GM19328 (cell line): Measurements from ENCODE around the gene NUBP1.
A peak's percentile ranks its signal among the peaks of the same experiment; 100 is the strongest.
"Not testable (repeated sequence)": the region's sequence is repeated elsewhere in the genome, so short reads cannot be mapped to it uniquely, and the experiment has no call there.

Experiments used
- ATAC-seq: cut with Tn5 transposase; IDR thresholded peaks from one replicate; pipeline ENCODE4 v1.9.1; 2021; ENCODE audit warnings: mild to moderate bottlenecking, moderate library complexity; ENCODE audit not compliant: unreplicated experiment

NUBP1 gene

GRCh38 chr16:10750793-10751192 is 7.2 kb downstream of the NUBP1 start:
- ATAC-seq: no peak

GRCh38 chr16:10751291-10751697 is 7.7 kb downstream of the NUBP1 start:
- ATAC-seq: no peak

DNA sequence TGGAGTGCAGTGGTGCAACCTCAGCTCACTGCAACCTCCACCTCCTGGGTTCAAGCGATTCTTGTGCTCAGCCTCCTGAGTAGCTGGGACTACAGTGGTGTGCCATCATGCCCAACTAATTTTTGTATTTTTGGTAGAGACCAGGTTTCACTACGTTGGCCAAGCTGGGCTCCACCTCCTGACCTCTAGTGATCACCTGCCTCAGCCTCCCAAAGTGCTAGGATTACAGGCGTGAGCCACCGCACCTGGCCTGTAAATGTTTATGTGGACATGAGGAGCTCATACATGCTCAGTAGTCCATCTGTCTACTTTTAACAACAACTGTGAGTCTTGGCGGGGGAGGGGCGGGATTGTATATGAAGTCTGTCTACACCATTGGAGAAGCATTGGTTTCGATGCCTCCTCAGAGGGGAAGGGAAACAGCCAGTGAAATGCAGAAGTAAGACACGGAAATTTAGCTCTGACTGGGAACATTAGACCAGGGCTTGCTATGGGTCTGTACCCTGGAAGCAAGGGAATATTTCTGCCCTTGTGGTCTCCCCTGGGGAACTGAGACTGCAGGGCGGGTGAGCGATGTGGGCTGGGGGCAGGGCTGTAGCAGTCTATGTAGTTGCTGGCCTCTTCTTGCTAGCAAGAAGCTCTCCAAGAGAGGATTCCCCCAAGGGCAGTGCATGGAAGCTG is 9.3 kb downstream of the NUBP1 start:
- ATAC-seq: peak; percentile 63

DNA sequence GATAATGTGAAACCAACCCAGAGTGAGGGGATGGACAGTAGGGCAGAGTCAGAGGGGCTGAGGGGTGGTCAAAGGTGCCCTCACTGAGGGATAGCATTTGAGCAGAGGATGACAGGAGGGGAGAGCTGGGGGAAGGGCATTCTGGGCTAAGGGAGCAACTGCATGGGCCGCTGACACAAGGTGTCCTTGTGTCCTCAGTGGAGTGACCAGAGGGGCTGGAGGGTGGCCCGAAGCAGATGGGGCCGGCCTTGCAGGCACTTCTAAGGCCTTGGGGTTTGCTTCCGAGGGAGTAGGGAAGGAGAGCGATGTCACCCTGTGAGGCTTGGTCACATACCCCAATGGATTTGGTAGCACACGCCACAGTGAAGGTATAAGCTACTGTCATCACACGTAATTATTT is 10.0 kb downstream of the NUBP1 start:
- no peak for ATAC-seq

DNA sequence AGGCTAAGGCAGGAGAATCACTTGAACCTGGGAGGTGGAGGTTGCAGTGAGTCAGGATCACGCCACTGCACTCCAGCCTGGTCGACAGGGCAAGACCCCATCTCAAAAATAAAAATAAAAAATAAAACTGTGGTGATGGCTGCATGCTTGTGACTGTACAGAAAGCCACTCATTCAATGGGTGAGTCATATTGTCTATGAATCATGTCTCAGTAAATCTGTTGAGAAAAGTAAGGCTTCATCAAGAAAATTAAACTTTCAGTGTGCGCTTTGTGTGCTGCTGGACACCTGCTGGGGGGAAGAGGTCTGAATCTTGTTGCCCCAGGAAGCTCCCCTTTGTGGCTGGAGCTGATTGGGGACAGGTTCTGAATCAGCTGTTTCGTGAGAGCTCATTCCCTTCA is 11.3 kb downstream of the NUBP1 start:
- no peak for ATAC-seq

GRCh38 chr16:10756574-10756973 is 12.9 kb downstream of the NUBP1 start:
- ATAC-seq: no peak

DNA sequence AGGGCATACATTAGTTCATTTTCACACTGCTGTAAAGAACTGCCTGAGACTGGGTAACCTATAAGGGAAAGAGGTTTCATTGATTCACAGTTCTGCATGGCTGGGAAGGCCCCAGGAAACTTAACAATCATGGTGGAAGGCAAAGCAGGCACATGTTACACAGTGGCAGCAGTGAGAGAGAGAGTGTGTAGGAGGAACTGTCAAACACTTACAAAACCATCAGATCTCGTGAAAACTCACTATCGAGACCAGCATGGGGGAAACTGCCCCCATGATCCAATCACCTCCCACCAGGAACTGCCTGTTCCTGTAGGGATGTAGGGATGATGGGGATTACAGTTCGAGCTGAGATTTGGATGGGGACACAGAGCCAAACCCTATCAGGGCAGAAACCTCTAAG is 17.2 kb downstream of the NUBP1 start:
- ATAC-seq: no peak

- no peak for ATAC-seq
These were observed 17.7 kb downstream of the NUBP1 start for GRCh38 chr16:10761373-10761772.

DNA sequence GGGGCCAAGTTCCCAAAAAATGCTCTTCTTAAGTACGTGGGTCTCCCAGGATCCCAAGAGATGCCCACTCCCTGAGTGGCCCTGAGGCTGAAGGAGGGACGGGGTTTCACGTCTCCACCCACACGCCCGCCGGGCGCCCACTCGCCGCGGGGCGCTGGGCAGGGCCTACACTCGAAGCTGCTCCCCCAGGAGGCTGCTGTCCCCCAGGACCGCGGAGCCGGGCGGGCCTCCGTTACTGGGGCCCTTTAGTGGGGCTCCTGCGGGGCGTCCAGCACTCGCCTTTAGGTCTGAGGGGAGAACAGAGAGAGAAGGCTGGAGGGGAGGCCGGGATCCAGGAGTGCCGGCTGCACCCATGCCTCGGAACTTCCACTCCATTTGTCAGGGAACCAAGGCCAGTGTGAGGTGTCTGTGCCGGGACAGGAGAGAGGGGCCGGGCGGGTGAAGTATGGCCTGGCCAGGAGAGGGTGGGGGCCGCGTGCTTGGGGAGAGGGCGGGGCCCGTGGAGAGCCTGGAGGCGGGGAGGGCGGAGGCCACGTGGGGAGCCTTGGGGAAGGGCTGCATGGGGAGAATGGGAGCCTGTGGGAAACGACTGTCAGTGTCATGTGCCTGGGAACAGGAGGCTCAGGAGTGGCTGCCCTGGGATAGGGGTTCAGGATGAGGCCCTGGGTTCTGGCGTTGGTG is 18.8 kb downstream of the NUBP1 start:
- ATAC-seq: no peak

DNA sequence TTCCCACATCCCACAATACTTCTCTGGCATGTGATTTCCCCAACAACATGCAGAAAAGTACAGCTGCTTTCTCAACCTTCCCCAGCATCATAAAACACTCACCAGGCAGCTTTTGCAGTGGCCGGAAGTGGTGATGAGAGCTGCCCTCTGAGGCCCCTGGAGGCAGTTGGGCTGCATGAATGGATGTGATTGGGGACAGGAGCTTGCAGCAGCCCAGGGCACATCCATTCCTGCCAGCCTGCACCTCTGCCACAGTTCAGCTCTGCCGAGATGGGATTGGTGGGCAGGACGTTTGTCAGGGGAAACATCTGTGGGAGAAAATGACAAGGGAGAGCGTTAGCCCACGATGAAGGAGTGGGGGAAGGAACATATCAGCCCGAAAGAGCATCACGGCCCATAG is 19.8 kb downstream of the NUBP1 start:
- no peak for ATAC-seq

GRCh38 chr16:10765772-10766171 is 22.1 kb downstream of the NUBP1 start:
- ATAC-seq: no peak

GRCh38 chr16:10767127-10767526 is 23.5 kb downstream of the NUBP1 start:
- no peak for ATAC-seq

- no peak for ATAC-seq
These were observed 25.7 kb downstream of the NUBP1 start for GRCh38 chr16:10769381-10769780.

DNA sequence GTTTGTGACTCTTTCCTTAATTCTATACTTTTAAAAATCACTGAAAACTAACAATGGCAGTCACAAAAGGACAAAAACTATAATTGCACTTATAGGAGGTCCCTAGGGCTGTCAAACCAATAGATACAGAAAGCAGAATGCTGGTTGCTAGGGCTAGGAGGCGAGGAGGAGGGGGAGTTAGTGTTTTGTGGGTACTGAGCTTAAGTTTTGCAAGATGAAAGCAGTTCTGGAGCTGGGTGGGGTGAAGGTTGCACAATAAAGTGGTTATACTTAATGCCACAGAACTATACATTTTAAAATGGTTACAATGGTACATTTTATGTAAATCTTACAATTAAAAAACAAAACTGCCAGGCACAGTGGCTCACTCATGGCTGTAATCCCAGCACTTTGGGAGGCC is 27.3 kb downstream of the NUBP1 start:
- no peak for ATAC-seq

DNA sequence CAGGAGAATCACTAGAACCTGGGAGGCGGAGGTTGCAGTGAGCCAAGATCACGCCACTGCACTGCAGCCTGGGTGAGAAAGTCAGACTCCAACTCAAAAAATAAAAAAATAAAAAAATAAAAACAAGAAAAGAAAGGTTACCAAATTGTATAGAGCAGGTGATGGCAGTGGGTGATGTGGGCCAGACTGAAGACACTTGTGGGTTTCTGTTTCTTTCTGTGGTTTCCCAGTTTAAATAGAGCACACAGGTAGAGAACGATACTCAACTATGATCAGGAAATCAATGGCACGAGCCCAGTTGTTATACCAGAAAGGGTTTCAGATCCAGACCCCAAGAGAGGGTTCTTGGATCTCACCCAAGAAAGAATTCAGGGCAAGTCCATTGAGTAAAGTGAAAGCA is 32.6 kb downstream of the NUBP1 start:
- ATAC-seq: peak; percentile 62

DNA sequence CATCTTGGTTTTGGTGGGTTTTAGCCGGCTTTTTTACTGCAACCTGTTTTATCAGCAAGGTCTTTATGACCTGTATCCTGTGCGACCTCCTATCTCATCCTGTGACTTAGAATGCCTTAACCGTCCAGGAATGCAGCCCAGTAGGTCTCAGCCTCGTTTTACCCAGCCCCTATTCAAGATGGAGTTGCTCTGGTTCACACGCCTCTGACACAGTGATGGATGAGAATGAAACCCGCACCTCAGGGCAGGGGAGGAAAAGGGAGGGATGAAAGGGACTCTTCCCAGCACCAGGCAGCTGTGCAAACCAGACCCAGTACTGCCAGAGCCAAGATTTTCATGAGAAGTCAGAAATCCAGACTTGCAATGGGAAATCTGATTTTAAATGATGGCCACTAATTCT is 33.3 kb downstream of the NUBP1 start:
- ATAC-seq: not testable (repeated sequence)

- no peak for ATAC-seq
These were observed 33.7 kb downstream of the NUBP1 start for GRCh38 chr16:10777356-10777755.

DNA sequence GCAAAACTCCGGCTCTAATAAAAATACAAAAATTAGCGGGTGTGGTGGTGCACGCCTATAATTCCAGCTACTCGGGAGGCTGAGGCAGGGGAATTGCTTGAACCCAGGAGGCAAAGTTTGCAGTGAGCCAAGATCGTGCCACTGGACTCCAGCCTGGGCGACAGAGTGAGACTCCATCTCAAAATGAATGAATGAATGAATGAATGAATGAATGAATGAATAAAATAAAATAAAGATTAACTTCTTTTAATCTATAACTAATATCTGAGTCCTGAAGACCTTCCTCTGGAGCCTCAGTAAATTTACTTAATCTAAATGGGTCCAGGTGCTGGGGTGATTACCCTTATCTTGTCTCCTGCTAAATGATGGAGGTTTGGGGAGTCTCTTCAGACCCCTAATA is 36.3 kb downstream of the NUBP1 start:
- not testable (repeated sequence) for ATAC-seq

- no peak for ATAC-seq
These were observed 37.0 kb downstream of the NUBP1 start for GRCh38 chr16:10780628-10781027.

GRCh38 chr16:10782628-10783027 is 39.0 kb downstream of the NUBP1 start:
- ATAC-seq: no peak

- ATAC-seq: no peak
These were observed 43.7 kb downstream of the NUBP1 start for GRCh38 chr16:10787304-10787703.

GRCh38 chr16:10788630-10789029 is 45.0 kb downstream of the NUBP1 start:
- ATAC-seq: not testable (repeated sequence)

DNA sequence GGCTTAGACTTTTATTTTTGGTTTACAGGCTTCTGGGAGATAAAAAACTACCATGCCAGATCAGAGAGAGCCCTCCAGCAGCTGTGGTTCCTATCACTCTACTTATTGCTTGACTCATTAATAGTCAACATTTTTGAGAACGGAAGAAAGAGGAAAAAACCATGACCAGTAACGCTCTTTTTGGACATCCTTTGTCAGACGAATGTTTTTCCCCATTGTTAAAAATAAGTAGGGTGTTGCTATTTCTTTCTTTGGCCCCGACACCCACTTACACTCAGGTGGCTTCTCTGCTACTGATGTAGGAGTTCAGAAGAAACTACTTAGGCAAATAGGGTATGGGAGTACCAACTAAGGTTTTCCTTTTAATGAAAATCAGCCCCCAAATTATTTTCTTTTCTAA is 47.4 kb downstream of the NUBP1 start:
- ATAC-seq: peak; percentile 49
